Activated CD8-positive, alpha-beta T cell treated with anti-CD3 and anti-CD28 coated beads for 36 hours (primary cell): ENCODE results near the gene KRT16. TPM values are rescaled to one million over a fixed set of nuclear protein-coding genes. Genes with fewer than 3 reads are reported as not detected.
"Not testable (repeated sequence)": the region's sequence is repeated elsewhere in the genome, so short reads cannot be mapped to it uniquely, and the experiment has no call there.

Source experiments
- ATAC-seq: fragments of 200-7000 bp; cut with Tn5 transposase; one replicate; pipeline ENCODE4 v1.10.0; 2021; ENCODE audit warnings: mild to moderate bottlenecking, moderate library complexity
- CTCF ChIA-PET: fragments of 350-600 bp; sonication (Branson Sonifier 250); formaldehyde crosslinking; loops from one replicate; lab custom pipeline; 2021; ENCODE audit warnings: antibody characterized with exemption; lab: Charles Lee
- POLR2A ChIA-PET: fragments of 350-600 bp; sonication (Branson Sonifier 250); formaldehyde crosslinking; loops from one replicate; lab custom pipeline; 2021; ENCODE audit warnings: antibody characterized with exemption; lab: Charles Lee
- DNase-seq: peaks from one replicate; pipeline ENCODE4 v3.0.0-alpha.2; 2020
- H3K27ac Mint-ChIP-seq: one replicate; pipeline ENCODE4 v1.8.0; 2021; ENCODE audit warnings: mild to moderate bottlenecking, mixed read lengths
- H3K27me3 Mint-ChIP-seq: one replicate; pipeline ENCODE4 v1.8.0; 2021; ENCODE audit warnings: mixed read lengths
- H3K36me3 Mint-ChIP-seq: one replicate; pipeline ENCODE4 v1.8.0; 2021; ENCODE audit warnings: low read depth, mixed read lengths
- H3K4me1 Mint-ChIP-seq: one replicate; pipeline ENCODE4 v1.8.0; 2021; ENCODE audit warnings: low read depth, mixed read lengths
- H3K4me3 Mint-ChIP-seq: one replicate; pipeline ENCODE4 v1.8.0; 2021; ENCODE audit warnings: mild to moderate bottlenecking, moderate library complexity, mixed read lengths
- H3K9me3 Mint-ChIP-seq: one replicate; pipeline ENCODE4 v1.8.0; 2021; ENCODE audit warnings: mixed read lengths
- CTCF ChIP-seq: fragments of 200-600 bp; IDR thresholded peaks from one replicate; pipeline ENCODE4 v1.8.0; 2022; ENCODE audit warnings: antibody characterized with exemption, mild to moderate bottlenecking
- intact Hi-C: fragments of 100-400 bp; cut with micrococcal nuclease; formaldehyde crosslinking; loops from one replicate; pipeline ENCODE4 v1.10.0; 2022
- total RNA-seq, 2 experiments: library from RNA; stranded (reverse); gene quantifications; one replicate each; pipeline ENCODE4 v1.2.3, GENCODE V29; 2021

KRT16 gene
- total RNA-seq, 2 experiments from 2014 or later, result not detected

GRCh38 chr17:41614098-41614497 lies 1.5 kb upstream of the KRT16 start:
- no peak for ATAC-seq
- Mint-ChIP-seq H3K36me3 (no peaks in the 10 kb centered on the region), H3K27me3 (peaks cover 13% of the 10 kb centered on the region), H3K4me3 (no peak overlapping the region), H3K4me1 (no peaks in the 10 kb centered on the region), H3K9me3 (no peaks in the 10 kb centered on the region), H3K27ac (no peak overlapping the region)
- TF ChIP-seq CTCF, result no peak
- ChIA-PET POLR2A (interaction anchor here (0.6 kb wide), 1 partner anchor 65 kb away, joined by 3 read pairs; no protein-coding TSS in a partner anchor), CTCF (no interaction called here)
- intact Hi-C loops, result no loop called here
- DNase-seq, result no peak

GRCh38 chr17:41613277-41614082 lies 913 bp upstream of the KRT16 start:
- DNase-seq (no peak), ATAC-seq (no peak)
- Mint-ChIP-seq H3K9me3 (no peaks in the 10 kb centered on the region), H3K4me3 (no peak overlapping the region), H3K4me1 (no peaks in the 10 kb centered on the region), H3K27ac (no peak overlapping the region), H3K27me3 (peaks cover 17% of the 10 kb centered on the region), H3K36me3 (no peaks in the 10 kb centered on the region)
- POLR2A ChIA-PET, result no interaction called here
- no peak for TF ChIP-seq CTCF
- intact Hi-C loops, result no loop called here
- CTCF ChIA-PET, result no interaction called here

DNA sequence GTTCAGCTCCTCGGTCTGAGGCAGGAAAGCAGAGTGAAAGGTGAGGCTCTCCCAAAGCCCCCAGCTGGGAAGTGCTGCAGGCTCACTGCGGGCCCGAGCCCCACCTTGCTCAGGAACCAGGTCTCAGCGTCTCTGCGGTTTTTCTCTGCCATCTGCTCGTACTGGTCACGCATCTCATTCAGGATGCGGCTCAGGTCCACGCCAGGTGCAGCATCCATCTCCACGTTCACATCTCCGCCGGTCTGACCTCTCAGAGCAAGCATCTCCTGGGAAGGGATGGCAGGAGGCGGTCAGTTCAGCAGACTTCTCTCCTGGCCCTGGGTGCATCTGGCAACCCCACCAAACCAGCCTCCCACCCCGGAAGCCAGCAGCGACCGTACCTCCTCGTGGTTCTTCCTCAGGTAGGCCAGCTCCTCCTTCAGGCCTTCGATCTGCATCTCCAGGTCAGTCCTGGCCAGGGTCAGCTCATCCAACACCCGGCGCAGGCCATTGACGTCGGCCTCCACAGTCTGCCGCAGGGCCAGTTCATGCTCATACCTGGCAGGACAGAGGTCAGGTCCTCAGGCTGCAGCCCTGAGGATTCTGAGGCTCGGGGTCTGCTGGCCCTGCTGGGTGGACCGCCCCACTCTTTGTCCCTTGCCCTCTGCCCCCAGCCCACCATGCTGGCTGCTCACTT lies 1.5 kb downstream of the KRT16 start:
- Mint-ChIP-seq H3K4me1 (no peaks in the 10 kb centered on the region), H3K9me3 (peaks cover 11% of the 10 kb centered on the region), H3K4me3 (no peak overlapping the region), H3K27me3 (peaks cover 24% of the 10 kb centered on the region), H3K36me3 (peaks cover 8% of the 10 kb centered on the region), H3K27ac (no peak overlapping the region)
- ChIA-PET CTCF (interaction anchor here (1.0 to 1.5 kb wide), 2 partner anchors 34 to 55 kb away, joined by 3 read pairs; no protein-coding TSS in a partner anchor), POLR2A (no interaction called here)
- TF ChIP-seq CTCF, result no peak
- ATAC-seq (no peak), DNase-seq (no peak)
- intact Hi-C loops, result no loop called here

DNA sequence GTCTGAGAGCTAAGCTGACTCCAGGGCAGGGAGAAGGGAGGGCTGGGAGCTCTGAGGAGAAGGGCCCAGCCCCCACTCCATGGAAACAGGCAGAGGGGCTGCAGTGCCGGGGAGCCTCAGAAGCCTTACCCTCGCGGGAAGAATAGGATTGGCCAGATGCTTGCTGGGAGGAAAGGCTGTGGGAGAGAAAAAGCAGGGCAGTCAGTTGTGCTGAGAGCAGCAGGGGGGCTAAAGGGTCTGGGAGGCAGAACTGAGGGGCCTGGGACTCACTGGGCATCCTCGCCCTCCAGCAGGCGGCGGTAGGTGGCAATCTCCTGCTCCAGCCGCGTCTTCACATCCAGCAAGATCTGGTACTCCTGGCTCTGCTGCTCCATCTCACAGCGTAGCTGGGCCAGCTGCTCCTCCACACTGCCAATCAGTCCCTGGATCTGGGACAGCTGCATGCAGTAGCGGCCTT lies 2.5 kb downstream of the KRT16 start:
- DNase-seq, result peak; percentile 11
- not testable (repeated sequence) for H3K27ac Mint-ChIP-seq
- CTCF ChIA-PET, result interaction anchor here (1.0 to 1.5 kb wide), 4 partner anchors 35 to 60 kb away, joined by 3 read pairs; no protein-coding TSS in a partner anchor

GRCh38 chr17:41606930-41607329 lies 5.6 kb downstream of the KRT16 start:
- H3K4me3 Mint-ChIP-seq, H3K27ac Mint-ChIP-seq, H3K4me1 Mint-ChIP-seq, POLR2A ChIA-PET, ATAC-seq, intact Hi-C loops, H3K36me3 Mint-ChIP-seq, DNase-seq: not testable (repeated sequence)
- CTCF ChIA-PET, result interaction anchor here (1.0 kb wide), 1 partner anchor 60 kb away, joined by 3 read pairs; no protein-coding TSS in a partner anchor
- peaks cover 16% of the 10 kb centered on the region for H3K9me3 Mint-ChIP-seq
- peaks cover 26% of the 10 kb centered on the region for H3K27me3 Mint-ChIP-seq

More for the DNA sequence above, 2.5 kb downstream of the KRT16 start:
- H3K36me3 Mint-ChIP-seq, intact Hi-C loops, H3K4me3 Mint-ChIP-seq, H3K4me1 Mint-ChIP-seq, ATAC-seq, POLR2A ChIA-PET: not testable (repeated sequence)
- TF ChIP-seq CTCF, result peak; percentile 15
- Mint-ChIP-seq H3K9me3 (peaks cover 16% of the 10 kb centered on the region), H3K27me3 (peaks cover 28% of the 10 kb centered on the region)
